Measurements from ENCODE around the gene HSPG2. TPM values are rescaled to one million over a fixed set of nuclear protein-coding genes. Genes with fewer than 3 reads are reported as not detected.

Gene HSPG2
- total RNA-seq, 1 donor = 166 TPM

DNA sequence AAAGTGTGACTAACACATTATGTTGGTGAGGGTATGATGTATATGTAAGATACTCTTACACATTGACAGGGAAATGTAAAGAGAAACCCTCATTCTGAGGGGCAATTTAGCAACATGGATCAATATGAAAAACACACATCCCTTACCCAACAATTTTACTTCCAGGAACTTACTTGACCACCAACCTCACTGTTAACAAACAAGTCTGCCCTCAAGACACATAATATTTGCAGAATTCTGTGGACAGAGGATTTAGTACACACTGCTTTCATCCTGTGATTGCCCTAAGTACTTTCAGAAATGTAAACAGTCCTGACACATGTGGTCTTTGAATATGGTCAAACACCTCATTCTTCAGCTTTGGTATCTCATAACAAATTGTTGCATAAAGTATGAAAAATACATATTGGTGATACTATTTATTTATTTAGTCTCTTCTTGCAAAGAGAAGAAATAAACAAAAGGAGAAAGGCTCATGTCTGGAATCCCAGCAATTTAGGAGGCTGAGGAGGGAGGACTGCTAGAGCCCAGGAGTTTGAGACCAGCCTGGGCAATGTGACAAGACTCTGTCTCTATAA is 161.0 kb downstream of the HSPG2 start:
- no peak overlapping the region for H3K4me3 ChIP-seq (ENCODE audit: low read depth, low read length)
- TF ChIP-seq, protein P1, sequence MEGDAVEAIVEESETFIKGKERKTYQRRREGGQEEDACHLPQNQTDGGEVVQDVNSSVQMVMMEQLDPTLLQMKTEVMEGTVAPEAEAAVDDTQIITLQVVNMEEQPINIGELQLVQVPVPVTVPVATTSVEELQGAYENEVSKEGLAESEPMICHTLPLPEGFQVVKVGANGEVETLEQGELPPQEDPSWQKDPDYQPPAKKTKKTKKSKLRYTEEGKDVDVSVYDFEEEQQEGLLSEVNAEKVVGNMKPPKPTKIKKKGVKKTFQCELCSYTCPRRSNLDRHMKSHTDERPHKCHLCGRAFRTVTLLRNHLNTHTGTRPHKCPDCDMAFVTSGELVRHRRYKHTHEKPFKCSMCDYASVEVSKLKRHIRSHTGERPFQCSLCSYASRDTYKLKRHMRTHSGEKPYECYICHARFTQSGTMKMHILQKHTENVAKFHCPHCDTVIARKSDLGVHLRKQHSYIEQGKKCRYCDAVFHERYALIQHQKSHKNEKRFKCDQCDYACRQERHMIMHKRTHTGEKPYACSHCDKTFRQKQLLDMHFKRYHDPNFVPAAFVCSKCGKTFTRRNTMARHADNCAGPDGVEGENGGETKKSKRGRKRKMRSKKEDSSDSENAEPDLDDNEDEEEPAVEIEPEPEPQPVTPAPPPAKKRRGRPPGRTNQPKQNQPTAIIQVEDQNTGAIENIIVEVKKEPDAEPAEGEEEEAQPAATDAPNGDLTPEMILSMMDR (IDR thresholded peaks at IDR 0.05; ENCODE audit: insufficient read depth, low read depth, low read length) = no peak
- peak; percentile 93 for DNase-seq (ENCODE audit: low read depth)

DNA sequence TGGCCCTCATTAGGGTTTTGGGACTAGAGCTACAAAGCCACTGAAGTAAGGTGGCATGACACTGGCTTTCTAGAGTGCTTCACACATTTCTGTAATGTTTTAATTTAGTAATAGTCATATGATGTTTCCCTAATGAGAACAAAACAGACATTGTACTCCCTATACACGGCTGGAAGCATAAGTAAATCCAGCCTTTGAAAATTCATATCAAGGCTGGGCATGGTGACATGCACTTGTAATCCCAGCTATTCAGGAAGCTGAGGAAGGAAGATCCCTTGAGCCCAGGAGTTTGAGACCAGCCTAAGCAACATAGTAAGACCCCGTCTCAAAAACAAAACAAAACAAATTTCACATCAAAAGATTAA is 161.6 kb downstream of the HSPG2 start:
- no peak for DNase-seq (ENCODE audit: low read depth)
- TF ChIP-seq, protein P1 (IDR thresholded peaks at IDR 0.05; ENCODE audit: insufficient read depth, low read depth, low read length) = no peak
- H3K4me3 ChIP-seq (ENCODE audit: low read depth, low read length) = no peak overlapping the region

DNA sequence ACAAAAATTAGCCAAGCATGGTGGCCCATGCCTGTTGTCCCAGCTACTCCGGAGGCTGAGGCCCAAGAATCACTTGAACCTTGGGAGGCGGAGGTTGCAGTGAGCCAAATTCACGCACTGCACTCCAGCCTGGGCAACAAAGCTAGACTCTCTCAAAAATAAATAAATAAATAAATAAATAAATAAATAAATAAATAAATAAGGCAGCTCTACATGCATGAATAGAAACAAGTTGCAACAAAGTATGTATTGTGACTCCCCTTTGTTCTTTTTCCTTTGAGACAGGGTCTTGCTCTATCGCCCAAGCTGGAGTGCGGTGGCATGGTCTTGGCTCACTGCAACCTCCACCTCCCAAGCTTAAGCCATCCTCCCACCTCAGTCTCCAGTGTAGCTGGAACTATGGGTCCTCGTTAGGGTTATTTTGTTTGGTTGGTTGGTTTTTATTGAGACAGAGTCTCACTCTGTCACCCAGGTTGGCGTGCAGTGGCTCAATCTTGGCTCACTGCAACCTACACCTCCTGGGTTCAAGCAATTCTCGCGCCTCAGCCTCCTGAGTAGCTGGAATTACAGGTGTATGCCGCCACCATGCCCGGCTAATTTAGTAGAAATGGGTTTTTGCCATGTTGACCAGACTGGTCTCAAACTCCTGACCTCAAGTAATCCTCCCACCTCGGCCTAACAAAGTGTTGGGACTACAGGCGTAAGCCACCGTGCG is 162.1 kb downstream of the HSPG2 start:
- TF ChIP-seq, protein P1 (IDR thresholded peaks at IDR 0.05; ENCODE audit: insufficient read depth, low read depth, low read length) = no peak
- no peak overlapping the region for H3K4me3 ChIP-seq (ENCODE audit: low read depth, low read length)
- DNase-seq (ENCODE audit: low read depth) = no peak

DNA sequence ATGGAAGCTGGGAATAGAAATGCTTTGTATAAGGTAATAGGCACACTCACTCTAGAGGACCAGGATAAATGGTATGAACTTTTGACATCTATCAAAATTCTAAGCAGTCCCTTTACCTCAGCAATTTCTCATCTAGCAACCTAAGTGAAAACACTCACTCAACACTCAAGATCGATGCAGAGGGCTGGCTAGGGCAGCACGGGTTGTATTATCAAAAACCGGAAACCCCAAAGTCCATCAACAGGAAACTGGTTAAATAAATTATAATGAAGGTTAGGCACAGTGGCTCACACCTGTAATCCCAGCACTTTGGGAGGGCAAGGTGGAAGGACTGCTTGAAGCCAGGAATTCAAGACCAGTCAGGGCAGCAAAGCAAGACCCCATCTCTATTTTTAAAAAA is 163.5 kb downstream of the HSPG2 start:
- TF ChIP-seq, protein P1 (IDR thresholded peaks at IDR 0.05; ENCODE audit: insufficient read depth, low read depth, low read length) = no peak
- H3K4me3 ChIP-seq (ENCODE audit: low read depth, low read length) = no peak overlapping the region
- DNase-seq (ENCODE audit: low read depth) = no peak

Other genes with a start within 250 kb of the HSPG2 start
- 42.5 and 52.2 TPM in 2 replicates for gene USP48, start 154.2 kb downstream of the HSPG2 start, total RNA-seq
- under 0.01 TPM in 1 of 2 replicates, not detected in the other for gene LDLRAD2, start 125.0 kb downstream of the HSPG2 start, total RNA-seq
- not detected in 2 replicates for gene CELA3B, start 39.7 kb upstream of the HSPG2 start, total RNA-seq
- not detected in 2 replicates for gene CELA3A, start 64.3 kb upstream of the HSPG2 start, total RNA-seq
- gene CDC42, start 115.4 kb upstream of the HSPG2 start, total RNA-seq = 348 and 598 TPM in 2 replicates
- 0.43 and 0.64 TPM in 2 replicates for gene WNT4, start 205.8 kb upstream of the HSPG2 start, total RNA-seq

Data from fibroblast of villous mesenchyme (primary cell).